ENCODE data around the gene ABCC2.
"Not testable (repeated sequence)": the region's sequence is repeated elsewhere in the genome, so short reads cannot be mapped to it uniquely, and the experiment has no call there.

The ABCC2 gene

GRCh38 chr10:99874341-99875085 is 92.1 kb downstream of the ABCC2 start:
- H3K4me3 ChIP-seq (ENCODE audit: low read length): no peak overlapping the region
- peaks cover 62% of the 10 kb centered on the region for H3K36me3 ChIP-seq (ENCODE audit: control insufficient read depth, insufficient read depth, low read length, severe bottlenecking)
- DNase-seq (ENCODE audit: low read depth): no peak
- H3K4me1 ChIP-seq (ENCODE audit: control insufficient read depth, insufficient read depth, low read length): peaks cover 5% of the 10 kb centered on the region
- no peaks in the 10 kb centered on the region for H3K27me3 ChIP-seq (replicated peaks; ENCODE audit: control insufficient read depth, insufficient read depth, low read length)
- no peaks in the 10 kb centered on the region for H3K9me3 ChIP-seq (ENCODE audit: control insufficient read depth, low read length)
- H3K9ac ChIP-seq (ENCODE audit: low read length): no peak overlapping the region

- no peak overlapping the region for H3K4me3 ChIP-seq (ENCODE audit: low read length)
- peaks cover 5% of the 10 kb centered on the region for H3K4me1 ChIP-seq (ENCODE audit: control insufficient read depth, insufficient read depth, low read length)
- no peaks in the 10 kb centered on the region for H3K27me3 ChIP-seq (replicated peaks; ENCODE audit: control insufficient read depth, insufficient read depth, low read length)
- DNase-seq (ENCODE audit: low read depth): no peak
- H3K9me3 ChIP-seq (ENCODE audit: control insufficient read depth, low read length): no peaks in the 10 kb centered on the region
- no peak overlapping the region for H3K9ac ChIP-seq (ENCODE audit: low read length)
- peaks cover 71% of the 10 kb centered on the region for H3K36me3 ChIP-seq (ENCODE audit: control insufficient read depth, insufficient read depth, low read length, severe bottlenecking)
These were observed 93.0 kb downstream of the ABCC2 start for GRCh38 chr10:99875473-99875872.

- H3K4me1 ChIP-seq (ENCODE audit: control insufficient read depth, insufficient read depth, low read length): no peaks in the 10 kb centered on the region
- no peak for DNase-seq (ENCODE audit: low read depth)
- no peak overlapping the region for H3K4me3 ChIP-seq (ENCODE audit: low read length)
- no peaks in the 10 kb centered on the region for H3K27me3 ChIP-seq (replicated peaks; ENCODE audit: control insufficient read depth, insufficient read depth, low read length)
- no peaks in the 10 kb centered on the region for H3K9me3 ChIP-seq (ENCODE audit: control insufficient read depth, low read length)
- H3K9ac ChIP-seq (ENCODE audit: low read length): no peak overlapping the region
- peaks cover 99% of the 10 kb centered on the region for H3K36me3 ChIP-seq (ENCODE audit: control insufficient read depth, insufficient read depth, low read length, severe bottlenecking)
These were observed 97.8 kb downstream of the ABCC2 start for GRCh38 chr10:99880080-99880835.

GRCh38 chr10:99881371-99881770 is 98.9 kb downstream of the ABCC2 start:
- Histone ChIP-seq H3K9me3 (ENCODE audit: control insufficient read depth, low read length) (no peaks in the 10 kb centered on the region), H3K4me3 (ENCODE audit: low read length) (no peak overlapping the region), H3K4me1 (ENCODE audit: control insufficient read depth, insufficient read depth, low read length) (no peaks in the 10 kb centered on the region), H3K27me3 (replicated peaks; ENCODE audit: control insufficient read depth, insufficient read depth, low read length) (no peaks in the 10 kb centered on the region), H3K36me3 (ENCODE audit: control insufficient read depth, insufficient read depth, low read length, severe bottlenecking) (peaks cover 99% of the 10 kb centered on the region), H3K9ac (ENCODE audit: low read length) (no peak overlapping the region)
- no peak for DNase-seq (ENCODE audit: low read depth)

- H3K36me3 ChIP-seq (ENCODE audit: control insufficient read depth, insufficient read depth, low read length, severe bottlenecking): peaks cover 99% of the 10 kb centered on the region
- no peak for DNase-seq (ENCODE audit: low read depth)
- H3K27me3 ChIP-seq (replicated peaks; ENCODE audit: control insufficient read depth, insufficient read depth, low read length): no peaks in the 10 kb centered on the region
- no peak overlapping the region for H3K9ac ChIP-seq (ENCODE audit: low read length)
- peaks cover 5% of the 10 kb centered on the region for H3K4me1 ChIP-seq (ENCODE audit: control insufficient read depth, insufficient read depth, low read length)
- no peak overlapping the region for H3K4me3 ChIP-seq (ENCODE audit: low read length)
- H3K9me3 ChIP-seq (ENCODE audit: control insufficient read depth, low read length): no peaks in the 10 kb centered on the region
These were observed 101.1 kb downstream of the ABCC2 start for GRCh38 chr10:99883523-99883922.

- peak; percentile 54 for DNase-seq (ENCODE audit: low read depth)
- H3K36me3 ChIP-seq (ENCODE audit: control insufficient read depth, insufficient read depth, low read length, severe bottlenecking): peaks cover 75% of the 10 kb centered on the region
These were observed 106.2 kb downstream of the ABCC2 start for GRCh38 chr10:99888622-99889021.

GRCh38 chr10:99894613-99895012 is 112.2 kb downstream of the ABCC2 start:
- Histone ChIP-seq H3K9ac (ENCODE audit: low read length) (no peak overlapping the region), H3K9me3 (ENCODE audit: control insufficient read depth, low read length) (no peaks in the 10 kb centered on the region), H3K4me1 (ENCODE audit: control insufficient read depth, insufficient read depth, low read length) (peaks cover 12% of the 10 kb centered on the region), H3K27me3 (replicated peaks; ENCODE audit: control insufficient read depth, insufficient read depth, low read length) (no peaks in the 10 kb centered on the region), H3K4me3 (ENCODE audit: low read length) (no peak overlapping the region), H3K36me3 (ENCODE audit: control insufficient read depth, insufficient read depth, low read length, severe bottlenecking) (peaks cover 85% of the 10 kb centered on the region)
- DNase-seq (ENCODE audit: low read depth): no peak

More at GRCh38 chr10:99888622-99889021, 106.2 kb downstream of the ABCC2 start:
- peaks cover 19% of the 10 kb centered on the region for H3K4me1 ChIP-seq (ENCODE audit: control insufficient read depth, insufficient read depth, low read length)
- no peaks in the 10 kb centered on the region for H3K27me3 ChIP-seq (replicated peaks; ENCODE audit: control insufficient read depth, insufficient read depth, low read length)
- H3K9ac ChIP-seq (ENCODE audit: low read length): no peak overlapping the region
- H3K4me3 ChIP-seq (ENCODE audit: low read length): no peak overlapping the region
- no peaks in the 10 kb centered on the region for H3K9me3 ChIP-seq (ENCODE audit: control insufficient read depth, low read length)

GRCh38 chr10:99895066-99895465 is 112.6 kb downstream of the ABCC2 start:
- H3K27me3 ChIP-seq (replicated peaks; ENCODE audit: control insufficient read depth, insufficient read depth, low read length); H3K4me1 ChIP-seq (ENCODE audit: control insufficient read depth, insufficient read depth, low read length); H3K9ac ChIP-seq (ENCODE audit: low read length); DNase-seq (ENCODE audit: low read depth); H3K9me3 ChIP-seq (ENCODE audit: control insufficient read depth, low read length); H3K4me3 ChIP-seq (ENCODE audit: low read length): not testable (repeated sequence)
- peaks cover 85% of the 10 kb centered on the region for H3K36me3 ChIP-seq (ENCODE audit: control insufficient read depth, insufficient read depth, low read length, severe bottlenecking)

- DNase-seq (ENCODE audit: low read depth): no peak
- H3K9me3 ChIP-seq (ENCODE audit: control insufficient read depth, low read length): no peaks in the 10 kb centered on the region
- H3K4me3 ChIP-seq (ENCODE audit: low read length): no peak overlapping the region
- no peak overlapping the region for H3K9ac ChIP-seq (ENCODE audit: low read length)
- H3K27me3 ChIP-seq (replicated peaks; ENCODE audit: control insufficient read depth, insufficient read depth, low read length): no peaks in the 10 kb centered on the region
- H3K4me1 ChIP-seq (ENCODE audit: control insufficient read depth, insufficient read depth, low read length): peaks cover 10% of the 10 kb centered on the region
- peaks cover 84% of the 10 kb centered on the region for H3K36me3 ChIP-seq (ENCODE audit: control insufficient read depth, insufficient read depth, low read length, severe bottlenecking)
These were observed 113.4 kb downstream of the ABCC2 start for GRCh38 chr10:99895867-99896266.

Data from adipocyte (in vitro differentiated cells).